GM12878 (cell line): Measurements from ENCODE around the gene ACKR4. TPM values are rescaled to one million over a fixed set of nuclear protein-coding genes. Genes with fewer than 3 reads are reported as not detected.

ENCODE experiments used
- MTA3 ChIP-seq: IDR thresholded peaks from 2 replicates; pipeline ENCODE4 v1.6.1; 2012; ENCODE audit warnings: low read length, inconsistent platforms, borderline replicate concordance
- MYC ChIP-seq: IDR thresholded peaks from 2 replicates; pipeline ENCODE4 v1.6.1; 2011; ENCODE audit warnings: mild to moderate bottlenecking, low read length, moderate library complexity, inconsistent platforms; ENCODE audit not compliant: insufficient read depth, insufficient replicate concordance, insufficient read length, severe bottlenecking
- NFIC ChIP-seq: IDR thresholded peaks from 2 replicates; pipeline ENCODE4 v1.6.1; 2012; ENCODE audit warnings: low read depth, mild to moderate bottlenecking, inconsistent platforms, low read length, moderate library complexity
- NFXL1 ChIP-seq: fragments of 450-650 bp; IDR thresholded peaks from 2 replicates; pipeline ENCODE4 v1.6.1; 2017; ENCODE audit warnings: antibody characterized with exemption, mild to moderate bottlenecking, borderline replicate concordance
- NR2F1 ChIP-seq: fragments of 450-650 bp; conservative IDR thresholded peaks from 2 replicates; pipeline ENCODE4 v1.6.1; 2017; ENCODE audit warnings: mild to moderate bottlenecking
- ZNF24 ChIP-seq: fragments of 450-650 bp; IDR thresholded peaks from 2 replicates; pipeline ENCODE4 v1.6.1; 2017; ENCODE audit warnings: antibody characterized with exemption, mild to moderate bottlenecking
- polyA plus RNA-seq, 11 experiments: library from polyadenylated mRNA; depleted of rRNA in 4 of 11; unstranded in 6 of 11; stranded (reverse) in 5 of 11; fragments of >200 nt; fragmentation: Nextera tagmentation in 4 of 11; fragmentation: Illumina TruSeq in 1 of 11; extraction: Ambion mirVana in 4 of 11; extraction: Trizol in 1 of 11; gene quantifications; 1 replicate in 1 of 11; 2 replicates in 10 of 11; pipeline versions ENCODE4 v1.2.1 to v1.2.3, GENCODE V29; 2011 to 2016; ENCODE audit warnings: inconsistent platforms in 2 of 11, missing spikeins in 2 of 11, low read depth in 1 of 11
- total RNA-seq, 4 experiments: library from RNA; depleted of rRNA in 3 of 4; stranded (reverse); fragments of >200 nt in 3 of 4; fragmentation: Illumina TruSeq in 1 of 4; extraction: Trizol in 1 of 4; gene quantifications; 2 replicates each; pipeline versions ENCODE4 v1.2.1 to v1.2.3, GENCODE V29; 2013 to 2021
- TF ChIP-seq, protein P1 (sequence below): fragments of 150-350 bp; IDR thresholded peaks from 2 replicates; pipeline ENCODE4 v1.6.1; 2016; ENCODE audit warnings: low read depth, low read length
- TF ChIP-seq, protein P2 (sequence below): IDR thresholded peaks from 2 replicates; pipeline ENCODE4 v1.6.1; 2011; ENCODE audit warnings: borderline replicate concordance, low read depth, mild to moderate bottlenecking, moderate library complexity, mixed read lengths, low read length; ENCODE audit not compliant: insufficient read depth; ENCODE audit errors: extremely low read length
- TF ChIP-seq, protein P3 (sequence below): fragments of 450-650 bp; IDR thresholded peaks from 2 replicates; pipeline ENCODE4 v1.6.1; 2014; ENCODE audit warnings: mild to moderate bottlenecking

Gene ACKR4
- total and polyA plus RNA-seq, 10 of the 15 experiments (the other 5 are each of a cell fraction or from before 2014, with no cell fraction given) = 0.06 to 0.40 (median 0.12) TPM

DNA sequence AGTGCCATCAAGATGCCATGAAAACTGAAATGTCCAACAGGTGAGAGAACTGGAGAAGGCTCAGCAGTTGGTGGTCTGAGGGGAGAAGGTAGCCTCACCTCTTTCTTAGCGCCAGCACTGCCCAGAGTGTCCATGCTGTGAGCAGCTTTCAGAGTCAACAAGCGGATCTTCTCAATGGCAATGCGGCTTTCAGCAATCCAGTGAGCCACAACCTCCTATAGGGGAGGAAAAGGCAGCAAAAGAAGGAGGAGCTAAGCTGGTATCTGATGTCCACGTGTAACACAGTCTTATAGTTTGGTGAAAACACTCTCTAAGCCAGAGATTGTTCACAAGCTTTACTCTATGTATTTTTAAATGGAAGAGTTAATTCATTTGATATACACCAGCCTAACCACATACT is 36.1 kb upstream of the ACKR4 start (continued):
- TF ChIP-seq NFIC = no peak
- TF ChIP-seq, protein P1, sequence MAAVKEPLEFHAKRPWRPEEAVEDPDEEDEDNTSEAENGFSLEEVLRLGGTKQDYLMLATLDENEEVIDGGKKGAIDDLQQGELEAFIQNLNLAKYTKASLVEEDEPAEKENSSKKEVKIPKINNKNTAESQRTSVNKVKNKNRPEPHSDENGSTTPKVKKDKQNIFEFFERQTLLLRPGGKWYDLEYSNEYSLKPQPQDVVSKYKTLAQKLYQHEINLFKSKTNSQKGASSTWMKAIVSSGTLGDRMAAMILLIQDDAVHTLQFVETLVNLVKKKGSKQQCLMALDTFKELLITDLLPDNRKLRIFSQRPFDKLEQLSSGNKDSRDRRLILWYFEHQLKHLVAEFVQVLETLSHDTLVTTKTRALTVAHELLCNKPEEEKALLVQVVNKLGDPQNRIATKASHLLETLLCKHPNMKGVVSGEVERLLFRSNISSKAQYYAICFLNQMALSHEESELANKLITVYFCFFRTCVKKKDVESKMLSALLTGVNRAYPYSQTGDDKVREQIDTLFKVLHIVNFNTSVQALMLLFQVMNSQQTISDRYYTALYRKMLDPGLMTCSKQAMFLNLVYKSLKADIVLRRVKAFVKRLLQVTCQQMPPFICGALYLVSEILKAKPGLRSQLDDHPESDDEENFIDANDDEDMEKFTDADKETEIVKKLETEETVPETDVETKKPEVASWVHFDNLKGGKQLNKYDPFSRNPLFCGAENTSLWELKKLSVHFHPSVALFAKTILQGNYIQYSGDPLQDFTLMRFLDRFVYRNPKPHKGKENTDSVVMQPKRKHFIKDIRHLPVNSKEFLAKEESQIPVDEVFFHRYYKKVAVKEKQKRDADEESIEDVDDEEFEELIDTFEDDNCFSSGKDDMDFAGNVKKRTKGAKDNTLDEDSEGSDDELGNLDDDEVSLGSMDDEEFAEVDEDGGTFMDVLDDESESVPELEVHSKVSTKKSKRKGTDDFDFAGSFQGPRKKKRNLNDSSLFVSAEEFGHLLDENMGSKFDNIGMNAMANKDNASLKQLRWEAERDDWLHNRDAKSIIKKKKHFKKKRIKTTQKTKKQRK = no peak
- TF ChIP-seq MTA3 = no peak
- TF ChIP-seq MYC = no peak
- TF ChIP-seq, protein P2, sequence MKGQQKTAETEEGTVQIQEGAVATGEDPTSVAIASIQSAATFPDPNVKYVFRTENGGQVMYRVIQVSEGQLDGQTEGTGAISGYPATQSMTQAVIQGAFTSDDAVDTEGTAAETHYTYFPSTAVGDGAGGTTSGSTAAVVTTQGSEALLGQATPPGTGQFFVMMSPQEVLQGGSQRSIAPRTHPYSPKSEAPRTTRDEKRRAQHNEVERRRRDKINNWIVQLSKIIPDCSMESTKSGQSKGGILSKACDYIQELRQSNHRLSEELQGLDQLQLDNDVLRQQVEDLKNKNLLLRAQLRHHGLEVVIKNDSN = no peak
- TF ChIP-seq NR2F1 = no peak
- TF ChIP-seq, protein P3, sequence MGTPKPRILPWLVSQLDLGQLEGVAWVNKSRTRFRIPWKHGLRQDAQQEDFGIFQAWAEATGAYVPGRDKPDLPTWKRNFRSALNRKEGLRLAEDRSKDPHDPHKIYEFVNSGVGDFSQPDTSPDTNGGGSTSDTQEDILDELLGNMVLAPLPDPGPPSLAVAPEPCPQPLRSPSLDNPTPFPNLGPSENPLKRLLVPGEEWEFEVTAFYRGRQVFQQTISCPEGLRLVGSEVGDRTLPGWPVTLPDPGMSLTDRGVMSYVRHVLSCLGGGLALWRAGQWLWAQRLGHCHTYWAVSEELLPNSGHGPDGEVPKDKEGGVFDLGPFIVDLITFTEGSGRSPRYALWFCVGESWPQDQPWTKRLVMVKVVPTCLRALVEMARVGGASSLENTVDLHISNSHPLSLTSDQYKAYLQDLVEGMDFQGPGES = no peak
- no peak for TF ChIP-seq ZNF24
- no peak for TF ChIP-seq NFXL1
